ENCODE measurements around the gene PRMT3. TPM values are rescaled to one million over a fixed set of nuclear protein-coding genes. Genes with fewer than 3 reads are reported as not detected.

The PRMT3 gene
- total RNA-seq, 1 experiment from 2014 or later = 31.4 TPM

DNA sequence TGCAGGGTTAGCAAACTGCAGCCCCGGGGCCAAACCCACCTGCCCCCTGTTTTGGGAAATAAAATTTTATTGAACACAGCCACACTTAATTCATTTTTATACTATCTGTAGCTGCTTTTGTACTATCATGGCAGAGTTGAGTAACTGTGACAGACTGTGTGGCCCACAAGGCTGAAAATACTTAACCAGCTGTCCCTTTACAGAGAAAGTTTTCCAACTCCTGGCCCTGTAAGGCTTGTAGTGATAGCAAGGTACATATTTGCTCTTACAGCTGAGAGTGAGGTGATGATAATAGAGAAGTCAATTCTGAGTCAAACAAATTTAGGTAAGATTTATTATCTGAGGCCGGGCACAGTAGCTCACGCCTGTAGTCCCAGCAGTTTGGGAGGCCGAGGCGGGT lies 124.5 kb downstream of the PRMT3 start:
- H3K9me3 Mint-ChIP-seq = no peaks in the 10 kb centered on the region
- no peak overlapping the region for H3K27ac Mint-ChIP-seq
- DNase-seq (ENCODE audit: low spot score) = no peak
- no peaks in the 10 kb centered on the region for H3K27me3 Mint-ChIP-seq (ENCODE audit: low read depth)
- TF ChIP-seq, protein P1, sequence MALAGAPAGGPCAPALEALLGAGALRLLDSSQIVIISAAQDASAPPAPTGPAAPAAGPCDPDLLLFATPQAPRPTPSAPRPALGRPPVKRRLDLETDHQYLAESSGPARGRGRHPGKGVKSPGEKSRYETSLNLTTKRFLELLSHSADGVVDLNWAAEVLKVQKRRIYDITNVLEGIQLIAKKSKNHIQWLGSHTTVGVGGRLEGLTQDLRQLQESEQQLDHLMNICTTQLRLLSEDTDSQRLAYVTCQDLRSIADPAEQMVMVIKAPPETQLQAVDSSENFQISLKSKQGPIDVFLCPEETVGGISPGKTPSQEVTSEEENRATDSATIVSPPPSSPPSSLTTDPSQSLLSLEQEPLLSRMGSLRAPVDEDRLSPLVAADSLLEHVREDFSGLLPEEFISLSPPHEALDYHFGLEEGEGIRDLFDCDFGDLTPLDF (CRISPR knock-in tag; IDR thresholded peaks at IDR 0.05) = no peak
- TF ChIP-seq ZNF317 (CRISPR knock-in tag; IDR thresholded peaks at IDR 0.05; ENCODE audit: borderline replicate concordance, low read depth) (no peak), CBFB (CRISPR knock-in tag; IDR thresholded peaks at IDR 0.05; ENCODE audit: low read depth) (no peak), NFATC4 (CRISPR knock-in tag; IDR thresholded peaks at IDR 0.05) (no peak), GTF2I (CRISPR knock-in tag; conservative IDR thresholded peaks at IDR 0.05) (no peak), JUN (CRISPR knock-in tag; IDR thresholded peaks at IDR 0.05) (no peak), JAZF1 (CRISPR knock-in tag; IDR thresholded peaks at IDR 0.05) (no peak), PRRX2 (CRISPR knock-in tag; IDR thresholded peaks at IDR 0.05) (no peak), IRF2 (CRISPR knock-in tag; IDR thresholded peaks at IDR 0.05; ENCODE audit: borderline replicate concordance, low read depth) (no peak), HMGA2 (CRISPR knock-in tag; IDR thresholded peaks at IDR 0.05) (no peak)
- TF ChIP-seq, protein P2, sequence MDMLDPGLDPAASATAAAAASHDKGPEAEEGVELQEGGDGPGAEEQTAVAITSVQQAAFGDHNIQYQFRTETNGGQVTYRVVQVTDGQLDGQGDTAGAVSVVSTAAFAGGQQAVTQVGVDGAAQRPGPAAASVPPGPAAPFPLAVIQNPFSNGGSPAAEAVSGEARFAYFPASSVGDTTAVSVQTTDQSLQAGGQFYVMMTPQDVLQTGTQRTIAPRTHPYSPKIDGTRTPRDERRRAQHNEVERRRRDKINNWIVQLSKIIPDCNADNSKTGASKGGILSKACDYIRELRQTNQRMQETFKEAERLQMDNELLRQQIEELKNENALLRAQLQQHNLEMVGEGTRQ (CRISPR knock-in tag; IDR thresholded peaks at IDR 0.05) = no peak
- TF ChIP-seq, protein P3, sequence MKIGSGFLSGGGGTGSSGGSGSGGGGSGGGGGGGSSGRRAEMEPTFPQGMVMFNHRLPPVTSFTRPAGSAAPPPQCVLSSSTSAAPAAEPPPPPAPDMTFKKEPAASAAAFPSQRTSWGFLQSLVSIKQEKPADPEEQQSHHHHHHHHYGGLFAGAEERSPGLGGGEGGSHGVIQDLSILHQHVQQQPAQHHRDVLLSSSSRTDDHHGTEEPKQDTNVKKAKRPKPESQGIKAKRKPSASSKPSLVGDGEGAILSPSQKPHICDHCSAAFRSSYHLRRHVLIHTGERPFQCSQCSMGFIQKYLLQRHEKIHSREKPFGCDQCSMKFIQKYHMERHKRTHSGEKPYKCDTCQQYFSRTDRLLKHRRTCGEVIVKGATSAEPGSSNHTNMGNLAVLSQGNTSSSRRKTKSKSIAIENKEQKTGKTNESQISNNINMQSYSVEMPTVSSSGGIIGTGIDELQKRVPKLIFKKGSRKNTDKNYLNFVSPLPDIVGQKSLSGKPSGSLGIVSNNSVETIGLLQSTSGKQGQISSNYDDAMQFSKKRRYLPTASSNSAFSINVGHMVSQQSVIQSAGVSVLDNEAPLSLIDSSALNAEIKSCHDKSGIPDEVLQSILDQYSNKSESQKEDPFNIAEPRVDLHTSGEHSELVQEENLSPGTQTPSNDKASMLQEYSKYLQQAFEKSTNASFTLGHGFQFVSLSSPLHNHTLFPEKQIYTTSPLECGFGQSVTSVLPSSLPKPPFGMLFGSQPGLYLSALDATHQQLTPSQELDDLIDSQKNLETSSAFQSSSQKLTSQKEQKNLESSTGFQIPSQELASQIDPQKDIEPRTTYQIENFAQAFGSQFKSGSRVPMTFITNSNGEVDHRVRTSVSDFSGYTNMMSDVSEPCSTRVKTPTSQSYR (CRISPR knock-in tag; IDR thresholded peaks at IDR 0.05) = no peak
- TF ChIP-seq, protein P4, sequence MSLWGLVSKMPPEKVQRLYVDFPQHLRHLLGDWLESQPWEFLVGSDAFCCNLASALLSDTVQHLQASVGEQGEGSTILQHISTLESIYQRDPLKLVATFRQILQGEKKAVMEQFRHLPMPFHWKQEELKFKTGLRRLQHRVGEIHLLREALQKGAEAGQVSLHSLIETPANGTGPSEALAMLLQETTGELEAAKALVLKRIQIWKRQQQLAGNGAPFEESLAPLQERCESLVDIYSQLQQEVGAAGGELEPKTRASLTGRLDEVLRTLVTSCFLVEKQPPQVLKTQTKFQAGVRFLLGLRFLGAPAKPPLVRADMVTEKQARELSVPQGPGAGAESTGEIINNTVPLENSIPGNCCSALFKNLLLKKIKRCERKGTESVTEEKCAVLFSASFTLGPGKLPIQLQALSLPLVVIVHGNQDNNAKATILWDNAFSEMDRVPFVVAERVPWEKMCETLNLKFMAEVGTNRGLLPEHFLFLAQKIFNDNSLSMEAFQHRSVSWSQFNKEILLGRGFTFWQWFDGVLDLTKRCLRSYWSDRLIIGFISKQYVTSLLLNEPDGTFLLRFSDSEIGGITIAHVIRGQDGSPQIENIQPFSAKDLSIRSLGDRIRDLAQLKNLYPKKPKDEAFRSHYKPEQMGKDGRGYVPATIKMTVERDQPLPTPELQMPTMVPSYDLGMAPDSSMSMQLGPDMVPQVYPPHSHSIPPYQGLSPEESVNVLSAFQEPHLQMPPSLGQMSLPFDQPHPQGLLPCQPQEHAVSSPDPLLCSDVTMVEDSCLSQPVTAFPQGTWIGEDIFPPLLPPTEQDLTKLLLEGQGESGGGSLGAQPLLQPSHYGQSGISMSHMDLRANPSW (CRISPR knock-in tag; conservative IDR thresholded peaks at IDR 0.05; ENCODE audit: low read depth) = no peak
- TF ChIP-seq, protein P5, sequence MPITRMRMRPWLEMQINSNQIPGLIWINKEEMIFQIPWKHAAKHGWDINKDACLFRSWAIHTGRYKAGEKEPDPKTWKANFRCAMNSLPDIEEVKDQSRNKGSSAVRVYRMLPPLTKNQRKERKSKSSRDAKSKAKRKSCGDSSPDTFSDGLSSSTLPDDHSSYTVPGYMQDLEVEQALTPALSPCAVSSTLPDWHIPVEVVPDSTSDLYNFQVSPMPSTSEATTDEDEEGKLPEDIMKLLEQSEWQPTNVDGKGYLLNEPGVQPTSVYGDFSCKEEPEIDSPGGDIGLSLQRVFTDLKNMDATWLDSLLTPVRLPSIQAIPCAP (CRISPR knock-in tag; IDR thresholded peaks at IDR 0.05) = no peak
- TF ChIP-seq, protein P6, sequence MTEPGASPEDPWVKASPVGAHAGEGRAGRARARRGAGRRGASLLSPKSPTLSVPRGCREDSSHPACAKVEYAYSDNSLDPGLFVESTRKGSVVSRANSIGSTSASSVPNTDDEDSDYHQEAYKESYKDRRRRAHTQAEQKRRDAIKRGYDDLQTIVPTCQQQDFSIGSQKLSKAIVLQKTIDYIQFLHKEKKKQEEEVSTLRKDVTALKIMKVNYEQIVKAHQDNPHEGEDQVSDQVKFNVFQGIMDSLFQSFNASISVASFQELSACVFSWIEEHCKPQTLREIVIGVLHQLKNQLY (CRISPR knock-in tag; IDR thresholded peaks at IDR 0.05) = no peak
- TF ChIP-seq, protein P7, sequence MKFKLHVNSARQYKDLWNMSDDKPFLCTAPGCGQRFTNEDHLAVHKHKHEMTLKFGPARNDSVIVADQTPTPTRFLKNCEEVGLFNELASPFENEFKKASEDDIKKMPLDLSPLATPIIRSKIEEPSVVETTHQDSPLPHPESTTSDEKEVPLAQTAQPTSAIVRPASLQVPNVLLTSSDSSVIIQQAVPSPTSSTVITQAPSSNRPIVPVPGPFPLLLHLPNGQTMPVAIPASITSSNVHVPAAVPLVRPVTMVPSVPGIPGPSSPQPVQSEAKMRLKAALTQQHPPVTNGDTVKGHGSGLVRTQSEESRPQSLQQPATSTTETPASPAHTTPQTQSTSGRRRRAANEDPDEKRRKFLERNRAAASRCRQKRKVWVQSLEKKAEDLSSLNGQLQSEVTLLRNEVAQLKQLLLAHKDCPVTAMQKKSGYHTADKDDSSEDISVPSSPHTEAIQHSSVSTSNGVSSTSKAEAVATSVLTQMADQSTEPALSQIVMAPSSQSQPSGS (CRISPR knock-in tag; IDR thresholded peaks at IDR 0.05; ENCODE audit: borderline replicate concordance, low read depth) = no peak
- TF ChIP-seq, protein P8, sequence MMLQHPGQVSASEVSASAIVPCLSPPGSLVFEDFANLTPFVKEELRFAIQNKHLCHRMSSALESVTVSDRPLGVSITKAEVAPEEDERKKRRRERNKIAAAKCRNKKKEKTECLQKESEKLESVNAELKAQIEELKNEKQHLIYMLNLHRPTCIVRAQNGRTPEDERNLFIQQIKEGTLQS (CRISPR knock-in tag; conservative IDR thresholded peaks at IDR 0.05) = no peak
- ATAC-seq = no peak
- no peak overlapping the region for H3K4me3 Mint-ChIP-seq
- ChIA-PET CTCF (interaction anchor here (1.4 kb wide), 1 partner anchor 9 kb away, joined by 3 read pairs; no protein-coding TSS in a partner anchor), POLR2A (no interaction called here)
- H3K4me1 Mint-ChIP-seq = peaks cover 9% of the 10 kb centered on the region
- H3K36me3 Mint-ChIP-seq = peaks cover 3% of the 10 kb centered on the region; the same call in 1 of the 2 replicates

All from WTC11 (cell line).